IPS-20b (cell line): ENCODE results near the gene P2RY2.

Experiments used
- H3K27ac ChIP-seq: one replicate; pipeline ENCODE4 v1.5.1; 2013; ENCODE audit warnings: low read length
- H3K27me3 ChIP-seq: 2 replicates; pipeline ENCODE4 v1.6.1; 2013; ENCODE audit warnings: mild to moderate bottlenecking, low read length, inconsistent platforms; ENCODE audit not compliant: insufficient read depth
- H3K36me3 ChIP-seq: 2 replicates; pipeline ENCODE4 v1.6.1; 2013; ENCODE audit warnings: low read depth, mild to moderate bottlenecking, inconsistent platforms, low read length, moderate library complexity; ENCODE audit not compliant: insufficient read depth
- H3K4me1 ChIP-seq: 2 replicates; pipeline ENCODE4 v1.6.1; 2013; ENCODE audit warnings: mild to moderate bottlenecking, control low read depth, inconsistent platforms, low read length, moderate library complexity; ENCODE audit not compliant: insufficient read depth
- H3K4me3 ChIP-seq: 2 replicates; pipeline ENCODE4 v1.5.1; 2013; ENCODE audit warnings: mild to moderate bottlenecking, low read length, inconsistent platforms
- H3K9ac ChIP-seq: 2 replicates; pipeline ENCODE4 v1.6.1; 2013; ENCODE audit warnings: low read depth, mild to moderate bottlenecking, inconsistent platforms, low read length, moderate library complexity
- H3K9me3 ChIP-seq: 2 replicates; pipeline ENCODE4 v1.6.1; 2013; ENCODE audit warnings: mild to moderate bottlenecking, low read depth, low read length, inconsistent platforms; ENCODE audit not compliant: insufficient read depth

P2RY2 gene

GRCh38 chr11:73198677-73199076 lies 19.4 kb upstream of the P2RY2 start:
- H3K4me1 ChIP-seq = peaks cover 18% of the 10 kb centered on the region
- no peaks in the 10 kb centered on the region for H3K36me3 ChIP-seq
- no peak overlapping the region for H3K27ac ChIP-seq
- no peak overlapping the region for H3K4me3 ChIP-seq
- H3K9me3 ChIP-seq = no peaks in the 10 kb centered on the region
- H3K27me3 ChIP-seq = no peaks in the 10 kb centered on the region
- H3K9ac ChIP-seq = no peak overlapping the region

GRCh38 chr11:73199446-73199845 lies 18.6 kb upstream of the P2RY2 start:
- Histone ChIP-seq H3K9me3 (no peaks in the 10 kb centered on the region), H3K9ac (no peak overlapping the region), H3K27me3 (no peaks in the 10 kb centered on the region), H3K27ac (no peak overlapping the region), H3K4me3 (no peak overlapping the region), H3K4me1 (peaks cover 18% of the 10 kb centered on the region), H3K36me3 (no peaks in the 10 kb centered on the region)

GRCh38 chr11:73200256-73200655 lies 17.8 kb upstream of the P2RY2 start:
- Histone ChIP-seq H3K27me3 (no peaks in the 10 kb centered on the region), H3K27ac (no peak overlapping the region), H3K36me3 (no peaks in the 10 kb centered on the region), H3K9ac (peak overlapping the region; percentile 29; the same call in 1 of the 2 replicates), H3K4me1 (peaks cover 18% of the 10 kb centered on the region), H3K9me3 (no peaks in the 10 kb centered on the region), H3K4me3 (peak overlapping the region; percentile 12; the same call in 1 of the 2 replicates)

GRCh38 chr11:73201249-73201648 lies 16.8 kb upstream of the P2RY2 start:
- Histone ChIP-seq H3K36me3 (no peaks in the 10 kb centered on the region), H3K9ac (0 out of 2 replicates have a peak overlapping the region, but pooled peaks have one; percentile 6), H3K4me1 (peaks cover 18% of the 10 kb centered on the region), H3K27ac (no peak overlapping the region), H3K9me3 (no peaks in the 10 kb centered on the region), H3K4me3 (no peak overlapping the region), H3K27me3 (no peaks in the 10 kb centered on the region)

GRCh38 chr11:73201888-73202780 lies 15.9 kb upstream of the P2RY2 start:
- H3K27ac ChIP-seq = no peak overlapping the region
- no peaks in the 10 kb centered on the region for H3K36me3 ChIP-seq
- H3K4me1 ChIP-seq = peaks cover 18% of the 10 kb centered on the region
- H3K4me3 ChIP-seq = no peak overlapping the region
- no peaks in the 10 kb centered on the region for H3K27me3 ChIP-seq
- no peaks in the 10 kb centered on the region for H3K9me3 ChIP-seq
- H3K9ac ChIP-seq = no peak overlapping the region

- Histone ChIP-seq H3K27me3 (no peaks in the 10 kb centered on the region), H3K4me3 (no peak overlapping the region), H3K36me3 (no peaks in the 10 kb centered on the region), H3K4me1 (peaks cover 18% of the 10 kb centered on the region), H3K27ac (no peak overlapping the region), H3K9ac (no peak overlapping the region), H3K9me3 (no peaks in the 10 kb centered on the region)
Measured at GRCh38 chr11:73203322-73203721, 14.8 kb upstream of the P2RY2 start.

GRCh38 chr11:73203790-73204189 lies 14.3 kb upstream of the P2RY2 start:
- H3K36me3 ChIP-seq = no peaks in the 10 kb centered on the region
- no peak overlapping the region for H3K9ac ChIP-seq
- H3K27me3 ChIP-seq = no peaks in the 10 kb centered on the region
- no peak overlapping the region for H3K4me3 ChIP-seq
- peaks cover 18% of the 10 kb centered on the region for H3K4me1 ChIP-seq
- no peaks in the 10 kb centered on the region for H3K9me3 ChIP-seq
- no peak overlapping the region for H3K27ac ChIP-seq

GRCh38 chr11:73204711-73205121 lies 13.4 kb upstream of the P2RY2 start:
- no peak overlapping the region for H3K4me3 ChIP-seq
- no peak overlapping the region for H3K27ac ChIP-seq
- no peak overlapping the region for H3K9ac ChIP-seq
- H3K36me3 ChIP-seq = no peaks in the 10 kb centered on the region
- H3K4me1 ChIP-seq = peaks cover 17% of the 10 kb centered on the region
- H3K27me3 ChIP-seq = no peaks in the 10 kb centered on the region
- no peaks in the 10 kb centered on the region for H3K9me3 ChIP-seq

GRCh38 chr11:73205661-73206343 lies 12.3 kb upstream of the P2RY2 start:
- Histone ChIP-seq H3K4me3 (no peak overlapping the region), H3K4me1 (peaks cover 6% of the 10 kb centered on the region; the same call in 1 of the 2 replicates), H3K9me3 (no peaks in the 10 kb centered on the region), H3K36me3 (no peaks in the 10 kb centered on the region), H3K9ac (no peak overlapping the region), H3K27me3 (no peaks in the 10 kb centered on the region), H3K27ac (no peak overlapping the region)

- no peaks in the 10 kb centered on the region for H3K27me3 ChIP-seq
- H3K36me3 ChIP-seq = no peaks in the 10 kb centered on the region
- no peaks in the 10 kb centered on the region for H3K9me3 ChIP-seq
- no peak overlapping the region for H3K9ac ChIP-seq
- H3K27ac ChIP-seq = no peak overlapping the region
- no peaks in the 10 kb centered on the region for H3K4me1 ChIP-seq
- no peak overlapping the region for H3K4me3 ChIP-seq
Measured at GRCh38 chr11:73206801-73207200, 11.3 kb upstream of the P2RY2 start.

GRCh38 chr11:73209892-73210291 lies 8.2 kb upstream of the P2RY2 start:
- Histone ChIP-seq H3K4me1 (no peaks in the 10 kb centered on the region), H3K27me3 (no peaks in the 10 kb centered on the region), H3K27ac (no peak overlapping the region), H3K9me3 (no peaks in the 10 kb centered on the region), H3K4me3 (no peak overlapping the region), H3K36me3 (no peaks in the 10 kb centered on the region), H3K9ac (no peak overlapping the region)
